Measurements from ENCODE around the gene CENPO.

CENPO gene

DNA sequence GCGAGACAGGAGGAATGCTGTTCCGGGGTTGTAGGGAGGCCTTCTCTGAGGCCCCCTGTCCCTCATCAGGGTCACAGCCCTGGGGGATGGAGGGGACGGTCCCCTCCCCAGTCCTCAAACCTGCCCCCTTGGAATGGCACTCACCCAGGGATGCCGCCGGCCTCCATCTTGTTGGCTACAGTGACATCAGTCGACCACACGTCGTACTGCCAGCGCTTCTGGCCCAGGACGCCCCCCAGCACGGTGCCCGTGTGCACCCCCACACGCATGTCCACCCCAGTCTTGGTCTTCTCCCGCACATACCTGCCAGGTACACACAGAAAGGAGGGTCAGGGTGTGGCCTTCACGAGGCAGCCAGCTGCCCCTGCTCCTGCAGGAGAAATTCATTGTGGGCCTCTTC is 46.5 kb downstream of the CENPO start:
- Histone ChIP-seq H3K27ac (ENCODE audit: low read length) (no peak overlapping the region), H3K4me2 (ENCODE audit: low read length) (no peak overlapping the region), H4K20me1 (ENCODE audit: insufficient read depth, low read length) (no peaks in the 10 kb centered on the region; the same call in 1 of the 2 replicates), H3K27me3 (ENCODE audit: low read depth, low read length) (no peaks in the 10 kb centered on the region), H2AFZ (ENCODE audit: low read depth, low read length) (no peak overlapping the region), H3K4me3 (ENCODE audit: low read length) (no peak overlapping the region), H3K9me3 (ENCODE audit: insufficient read depth, low read length) (no peaks in the 10 kb centered on the region), H3K9ac (ENCODE audit: low read length) (no peak overlapping the region), H3K36me3 (replicated peaks; ENCODE audit: low read depth, low read length) (peaks cover 52% of the 10 kb centered on the region), H3K4me1 (ENCODE audit: low read length) (no peaks in the 10 kb centered on the region), H3K79me2 (ENCODE audit: low read length) (no peaks in the 10 kb centered on the region)
- TF ChIP-seq EZH2phosphoT487 (IDR thresholded peaks at IDR 0.05; ENCODE audit: low read depth), result no peak
- TF ChIP-seq, protein P1, sequence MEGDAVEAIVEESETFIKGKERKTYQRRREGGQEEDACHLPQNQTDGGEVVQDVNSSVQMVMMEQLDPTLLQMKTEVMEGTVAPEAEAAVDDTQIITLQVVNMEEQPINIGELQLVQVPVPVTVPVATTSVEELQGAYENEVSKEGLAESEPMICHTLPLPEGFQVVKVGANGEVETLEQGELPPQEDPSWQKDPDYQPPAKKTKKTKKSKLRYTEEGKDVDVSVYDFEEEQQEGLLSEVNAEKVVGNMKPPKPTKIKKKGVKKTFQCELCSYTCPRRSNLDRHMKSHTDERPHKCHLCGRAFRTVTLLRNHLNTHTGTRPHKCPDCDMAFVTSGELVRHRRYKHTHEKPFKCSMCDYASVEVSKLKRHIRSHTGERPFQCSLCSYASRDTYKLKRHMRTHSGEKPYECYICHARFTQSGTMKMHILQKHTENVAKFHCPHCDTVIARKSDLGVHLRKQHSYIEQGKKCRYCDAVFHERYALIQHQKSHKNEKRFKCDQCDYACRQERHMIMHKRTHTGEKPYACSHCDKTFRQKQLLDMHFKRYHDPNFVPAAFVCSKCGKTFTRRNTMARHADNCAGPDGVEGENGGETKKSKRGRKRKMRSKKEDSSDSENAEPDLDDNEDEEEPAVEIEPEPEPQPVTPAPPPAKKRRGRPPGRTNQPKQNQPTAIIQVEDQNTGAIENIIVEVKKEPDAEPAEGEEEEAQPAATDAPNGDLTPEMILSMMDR (IDR thresholded peaks at IDR 0.05; ENCODE audit: low read depth, low read length), result no peak

DNA sequence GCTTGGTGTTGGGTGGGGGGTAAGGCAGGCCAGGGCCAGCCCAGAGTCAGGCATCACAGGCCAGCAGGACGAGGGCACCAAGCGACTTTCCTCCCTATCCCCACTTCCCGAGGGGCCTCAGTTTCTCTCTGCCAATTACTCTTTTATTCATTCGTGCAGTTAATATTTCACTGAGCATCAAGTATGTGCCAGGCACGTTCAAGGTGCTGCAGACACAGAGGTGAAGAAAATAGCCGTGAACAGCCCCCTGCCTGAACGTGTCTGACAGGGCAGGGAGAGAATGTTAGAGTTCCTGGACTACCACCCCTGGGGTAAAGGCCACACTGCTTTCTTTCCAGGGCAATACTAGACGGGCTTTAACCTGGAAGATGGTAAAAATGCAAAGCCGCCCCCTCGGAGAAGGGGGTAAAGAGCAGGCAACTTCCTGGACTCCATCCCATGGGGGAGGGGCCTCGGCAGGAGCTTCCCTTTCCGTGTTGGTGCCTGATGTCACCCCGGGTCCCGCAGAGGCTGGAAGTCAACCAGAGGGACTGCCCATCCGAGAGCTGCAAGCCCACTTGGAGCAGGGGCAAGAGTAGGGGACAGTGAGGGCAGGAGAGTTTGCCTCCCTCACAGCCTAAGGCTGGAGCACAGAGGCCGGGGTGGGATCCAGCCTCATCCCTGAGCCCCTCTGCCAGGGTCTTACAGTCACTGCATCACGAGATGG is 47.1 kb downstream of the CENPO start:
- no peaks in the 10 kb centered on the region for H3K79me2 ChIP-seq (ENCODE audit: low read length)
- H2AFZ ChIP-seq (ENCODE audit: low read depth, low read length), result no peak overlapping the region
- H3K4me2 ChIP-seq (ENCODE audit: low read length), result no peak overlapping the region
- no peak overlapping the region for H3K4me3 ChIP-seq (ENCODE audit: low read length)
- H3K9me3 ChIP-seq (ENCODE audit: insufficient read depth, low read length), result no peaks in the 10 kb centered on the region
- no peak overlapping the region for H3K9ac ChIP-seq (ENCODE audit: low read length)
- H3K36me3 ChIP-seq (replicated peaks; ENCODE audit: low read depth, low read length), result peaks cover 46% of the 10 kb centered on the region
- H3K27me3 ChIP-seq (ENCODE audit: low read depth, low read length), result no peaks in the 10 kb centered on the region
- H4K20me1 ChIP-seq (ENCODE audit: insufficient read depth, low read length), result no peaks in the 10 kb centered on the region; the same call in 1 of the 2 replicates
- TF ChIP-seq, protein P1 (IDR thresholded peaks at IDR 0.05; ENCODE audit: low read depth, low read length), result no peak
- no peak for TF ChIP-seq EZH2phosphoT487 (IDR thresholded peaks at IDR 0.05; ENCODE audit: low read depth)
- H3K27ac ChIP-seq (ENCODE audit: low read length), result no peak overlapping the region
- H3K4me1 ChIP-seq (ENCODE audit: low read length), result no peaks in the 10 kb centered on the region

DNA sequence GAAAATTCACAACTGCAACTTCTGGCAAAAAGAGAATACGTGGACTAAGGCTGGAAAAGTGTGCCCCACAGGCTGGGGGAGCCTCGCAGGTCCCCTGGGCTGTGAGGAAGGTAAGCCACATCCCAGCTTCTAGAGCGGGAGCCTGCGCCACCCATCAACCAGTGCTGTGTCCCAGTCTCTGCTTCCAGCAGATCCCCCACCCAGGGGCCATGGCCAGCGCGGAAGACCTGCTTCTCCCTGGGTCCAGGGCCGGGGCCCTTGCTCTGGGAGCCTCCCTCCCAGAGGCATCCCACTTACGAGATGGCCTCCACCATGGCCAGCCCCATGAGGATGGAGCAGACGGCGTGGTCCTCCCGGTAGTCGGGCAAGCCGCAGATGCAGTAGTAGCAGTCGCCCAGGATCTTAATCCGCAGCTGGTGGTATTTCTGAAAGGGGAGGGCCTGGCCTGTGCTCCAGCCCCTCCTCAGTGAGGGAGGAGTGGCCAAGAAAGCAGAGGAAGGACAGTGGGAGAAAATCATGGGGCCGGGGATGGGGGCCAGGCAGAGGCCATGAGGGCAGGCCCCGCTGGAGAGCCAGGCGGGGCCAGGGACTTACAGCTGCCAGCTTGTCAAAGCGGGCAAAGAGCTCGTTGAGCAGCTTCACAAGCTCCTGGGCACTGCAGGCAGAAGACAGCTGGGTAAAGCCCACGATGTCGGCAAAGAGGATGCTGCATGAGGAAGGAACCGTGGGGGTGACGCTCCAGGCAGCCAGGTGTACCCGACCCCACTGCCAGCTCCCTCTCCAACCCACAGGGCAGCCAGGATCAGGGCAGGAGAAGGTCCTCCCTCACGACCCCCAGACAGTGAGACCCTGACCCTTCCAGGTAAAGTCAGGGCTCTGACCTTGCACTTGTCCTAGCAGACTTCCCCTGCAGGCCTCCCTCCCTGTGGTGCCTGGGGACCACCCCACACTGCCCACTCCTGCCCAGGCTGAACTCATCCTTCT is 48.0 kb downstream of the CENPO start:
- Histone ChIP-seq H2AFZ (ENCODE audit: low read depth, low read length) (no peak overlapping the region), H3K27ac (ENCODE audit: low read length) (no peak overlapping the region), H4K20me1 (ENCODE audit: insufficient read depth, low read length) (no peaks in the 10 kb centered on the region; the same call in 1 of the 2 replicates), H3K4me2 (ENCODE audit: low read length) (no peak overlapping the region), H3K4me1 (ENCODE audit: low read length) (no peaks in the 10 kb centered on the region), H3K36me3 (replicated peaks; ENCODE audit: low read depth, low read length) (peaks cover 43% of the 10 kb centered on the region), H3K79me2 (ENCODE audit: low read length) (no peaks in the 10 kb centered on the region), H3K27me3 (ENCODE audit: low read depth, low read length) (no peaks in the 10 kb centered on the region), H3K4me3 (ENCODE audit: low read length) (no peak overlapping the region), H3K9me3 (ENCODE audit: insufficient read depth, low read length) (no peaks in the 10 kb centered on the region), H3K9ac (ENCODE audit: low read length) (no peak overlapping the region)
- no peak for TF ChIP-seq EZH2phosphoT487 (IDR thresholded peaks at IDR 0.05; ENCODE audit: low read depth)
- TF ChIP-seq, protein P1 (IDR thresholded peaks at IDR 0.05; ENCODE audit: low read depth, low read length), result no peak

Measured in OCI-LY3 (cell line).